ENCODE data around the gene MTLN.
"Not testable (repeated sequence)": the region's sequence is repeated elsewhere in the genome, so short reads cannot be mapped to it uniquely, and the experiment has no call there.

Gene MTLN

GRCh38 chr2:110211938-110212858 lies at the start of gene MTLN:
Gene MTLN (minus strand): TSS chr2:110212547. CDS start chr2:110212525, 22 bp downstream.
- peak within 1 kb of the TSS; percentile 84 for H3K4me3 ChIP-seq (ENCODE audit: low read length)
- peak; percentile 66 for DNase-seq (ENCODE audit: low read depth)
- TF ChIP-seq CTCF (conservative IDR thresholded peaks at IDR 0.05; ENCODE audit: low read length) = no peak

GRCh38 chr2:110261910-110262309 lies 49.6 kb upstream of the MTLN start:
- not testable (repeated sequence) for DNase-seq (ENCODE audit: low read depth); H3K4me3 ChIP-seq (ENCODE audit: low read length)

GRCh38 chr2:110248081-110248795 lies 35.9 kb upstream of the MTLN start:
- not testable (repeated sequence) for DNase-seq (ENCODE audit: low read depth); H3K4me3 ChIP-seq (ENCODE audit: low read length)

- DNase-seq (ENCODE audit: low read depth); H3K4me3 ChIP-seq (ENCODE audit: low read length): not testable (repeated sequence)
Measured at GRCh38 chr2:110245488-110246435, 33.4 kb upstream of the MTLN start.

- H3K4me3 ChIP-seq (ENCODE audit: low read length); DNase-seq (ENCODE audit: low read depth): not testable (repeated sequence)
Measured at GRCh38 chr2:110243283-110243682, 30.9 kb upstream of the MTLN start.

- DNase-seq (ENCODE audit: low read depth); H3K4me3 ChIP-seq (ENCODE audit: low read length): not testable (repeated sequence)
Measured at GRCh38 chr2:110234514-110234913, 22.2 kb upstream of the MTLN start.

- not testable (repeated sequence) for H3K4me3 ChIP-seq (ENCODE audit: low read length); DNase-seq (ENCODE audit: low read depth)
Measured at GRCh38 chr2:110229886-110230285, 17.5 kb upstream of the MTLN start.

- not testable (repeated sequence) for H3K4me3 ChIP-seq (ENCODE audit: low read length); DNase-seq (ENCODE audit: low read depth)
Measured at GRCh38 chr2:110222626-110223025, 10.3 kb upstream of the MTLN start.

- DNase-seq (ENCODE audit: low read depth) = no peak
- no peak for TF ChIP-seq CTCF (conservative IDR thresholded peaks at IDR 0.05; ENCODE audit: low read length)
Measured at GRCh38 chr2:110221938-110222337, 9.6 kb upstream of the MTLN start.

GRCh38 chr2:110220190-110220564 lies 7.8 kb upstream of the MTLN start:
- no peak for TF ChIP-seq CTCF (conservative IDR thresholded peaks at IDR 0.05; ENCODE audit: low read length)
- DNase-seq (ENCODE audit: low read depth) = no peak
- H3K4me3 ChIP-seq (ENCODE audit: low read length) = no peak overlapping the region

More at GRCh38 chr2:110221938-110222337, 9.6 kb upstream of the MTLN start:
- H3K4me3 ChIP-seq (ENCODE audit: low read length) = no peak overlapping the region

All from AG10803 (cell line).